Activated CD4-positive, alpha-beta memory T cell treated with anti-CD3 and anti-CD28 coated beads, Interleukin-2, amount 10 ng/mL, durations not matched to agents 7 days and 5 days (primary cell): Measurements from ENCODE around the gene PNRC2. TPM values are rescaled to one million over a fixed set of nuclear protein-coding genes. Genes with fewer than 3 reads are reported as not detected.
"Not testable (repeated sequence)": the region's sequence is repeated elsewhere in the genome, so short reads cannot be mapped to it uniquely, and the experiment has no call there.

ENCODE experiments used
- CTCF ChIA-PET: fragments of 350-600 bp; sonication (Branson Sonifier 250); formaldehyde crosslinking; loops from one replicate; lab custom pipeline; 2021; ENCODE audit warnings: antibody characterized with exemption, inconsistent platforms; lab: Charles Lee
- POLR2A ChIA-PET: fragments of 350-600 bp; sonication (Branson Sonifier 250); formaldehyde crosslinking; loops from one replicate; lab custom pipeline; 2021; ENCODE audit warnings: antibody characterized with exemption; lab: Charles Lee
- DNase-seq: peaks from one replicate; pipeline ENCODE4 v3.0.0-alpha.2; 2020
- H3K27ac Mint-ChIP-seq: one replicate; pipeline ENCODE4 v1.8.0; 2021; ENCODE audit warnings: mild to moderate bottlenecking, mixed read lengths
- H3K27me3 Mint-ChIP-seq: one replicate; pipeline ENCODE4 v1.8.0; 2021; ENCODE audit warnings: mixed read lengths
- H3K36me3 Mint-ChIP-seq: one replicate; pipeline ENCODE4 v1.8.0; 2021; ENCODE audit warnings: low read depth, mixed read lengths
- H3K4me1 Mint-ChIP-seq: one replicate; pipeline ENCODE4 v1.8.0; 2021; ENCODE audit warnings: mixed read lengths
- H3K4me3 Mint-ChIP-seq: one replicate; pipeline ENCODE4 v1.8.0; 2021; ENCODE audit warnings: mild to moderate bottlenecking, mixed read lengths
- H3K9me3 Mint-ChIP-seq: one replicate; pipeline ENCODE4 v1.8.0; 2021; ENCODE audit warnings: mixed read lengths
- total RNA-seq, 2 experiments: library from RNA; stranded (reverse); gene quantifications; one replicate each; pipeline ENCODE4 v1.2.3, GENCODE V29; 2021

The PNRC2 gene
- total RNA-seq, 2 experiments from 2014 or later = 153 to 158 TPM

- Mint-ChIP-seq H3K27ac (peak overlapping the region; percentile 94), H3K4me3 (peak overlapping the region; percentile 91), H3K36me3 (peaks cover 54% of the 10 kb centered on the region), H3K4me1 (peaks cover 47% of the 10 kb centered on the region), H3K9me3 (no peaks in the 10 kb centered on the region), H3K27me3 (no peaks in the 10 kb centered on the region)
- POLR2A ChIA-PET = interaction anchor here (1.0 to 12.0 kb wide), 6 partner anchors 9 to 662 kb away, joined by 3 to 515 read pairs (median 5); partner anchors contain the start of gene PNRC2
- CTCF ChIA-PET = interaction anchor here (0.8 to 1.8 kb wide), 4 partner anchors 20 to 25 kb away, joined by 3 to 5 read pairs (median 3); partner anchors contain the start of gene PNRC2
- no peak for DNase-seq
These were observed 19.8 kb downstream of the PNRC2 start for GRCh38 chr1:23979387-23979880.

- Mint-ChIP-seq H3K4me1 (peaks cover 42% of the 10 kb centered on the region), H3K4me3 (peak within 1 kb of the TSS; percentile 91), H3K9me3 (no peaks in the 10 kb centered on the region), H3K27me3 (no peaks in the 10 kb centered on the region), H3K36me3 (peaks cover 47% of the 10 kb centered on the region), H3K27ac (peak within 1 kb of the TSS; percentile 96)
- peak; percentile 99 for DNase-seq
- CTCF ChIA-PET = interaction anchor here (0.7 to 1.8 kb wide), 5 partner anchors 16 to 30 kb away, joined by 3 to 6 read pairs (median 3); partner anchors contain the start of gene PNRC2
- POLR2A ChIA-PET = interaction anchor here (0.7 to 12.0 kb wide), 21 partner anchors 9 to 985 kb away, joined by 3 to 515 read pairs (median 4); partner anchors contain the start of genes GALE, LYPLA2, PNRC2 and RCAN3
These were observed 20.5 kb downstream of the PNRC2 start, which contains the start of gene SRSF10 for GRCh38 chr1:23979881-23980727. TSS of gene SRSF10 (minus strand) at chr1:23980327. CDS start at chr1:23980255, 72 bp downstream.

GRCh38 chr1:23980728-23981070, 21.1 kb downstream of the PNRC2 start:
- ChIA-PET POLR2A (interaction anchor here (0.7 to 12.0 kb wide), 20 partner anchors 9 to 984 kb away, joined by 3 to 515 read pairs (median 4); partner anchors contain the start of genes GALE, LYPLA2, PNRC2 and RCAN3), CTCF (interaction anchor here (0.6 to 1.8 kb wide), 4 partner anchors 17 to 158 kb away, joined by 3 to 6 read pairs (median 4); partner anchors contain the start of gene PNRC2)
- peak overlapping the region; percentile 91 for H3K4me3 Mint-ChIP-seq
- no peaks in the 10 kb centered on the region for H3K9me3 Mint-ChIP-seq
- peak overlapping the region; percentile 96 for H3K27ac Mint-ChIP-seq
- H3K27me3 Mint-ChIP-seq = no peaks in the 10 kb centered on the region
- DNase-seq = peak; percentile 63
- peaks cover 39% of the 10 kb centered on the region for H3K4me1 Mint-ChIP-seq
- peaks cover 44% of the 10 kb centered on the region for H3K36me3 Mint-ChIP-seq

- Mint-ChIP-seq H3K27me3 (no peaks in the 10 kb centered on the region), H3K9me3 (no peaks in the 10 kb centered on the region), H3K4me1 (peaks cover 20% of the 10 kb centered on the region), H3K27ac (no peak overlapping the region), H3K36me3 (peaks cover 6% of the 10 kb centered on the region), H3K4me3 (no peak overlapping the region)
- CTCF ChIA-PET = no interaction called here
- POLR2A ChIA-PET = interaction anchor here (1.0 kb wide), 1 partner anchor 25 kb away, joined by 3 read pairs; the partner anchor contains the start of gene PNRC2
- DNase-seq = no peak
These were observed 25.0 kb downstream of the PNRC2 start for GRCh38 chr1:23984417-23985186.

- POLR2A ChIA-PET, H3K4me3 Mint-ChIP-seq, H3K36me3 Mint-ChIP-seq, CTCF ChIA-PET, DNase-seq, H3K27me3 Mint-ChIP-seq, H3K9me3 Mint-ChIP-seq, H3K27ac Mint-ChIP-seq: not testable (repeated sequence)
- peaks cover 11% of the 10 kb centered on the region for H3K4me1 Mint-ChIP-seq
These were observed 27.4 kb downstream of the PNRC2 start for GRCh38 chr1:23987038-23987437.

GRCh38 chr1:23989263-23989662, 29.6 kb downstream of the PNRC2 start:
- POLR2A ChIA-PET = interaction anchor here (0.9 to 1.7 kb wide), 3 partner anchors 8 to 33 kb away, joined by 4 to 6 read pairs (median 5); no protein-coding TSS in a partner anchor
- H3K4me1 Mint-ChIP-seq = peaks cover 11% of the 10 kb centered on the region

GRCh38 chr1:23992011-23992410, 32.4 kb downstream of the PNRC2 start:
- CTCF ChIA-PET, POLR2A ChIA-PET, H3K27me3 Mint-ChIP-seq, H3K36me3 Mint-ChIP-seq, H3K4me3 Mint-ChIP-seq, DNase-seq, H3K9me3 Mint-ChIP-seq, H3K27ac Mint-ChIP-seq: not testable (repeated sequence)
- peaks cover 16% of the 10 kb centered on the region for H3K4me1 Mint-ChIP-seq

More at GRCh38 chr1:23989263-23989662, 29.6 kb downstream of the PNRC2 start:
- Mint-ChIP-seq H3K36me3 (no peaks in the 10 kb centered on the region), H3K4me3 (no peak overlapping the region), H3K27me3 (no peaks in the 10 kb centered on the region), H3K9me3 (no peaks in the 10 kb centered on the region), H3K27ac (no peak overlapping the region)
- CTCF ChIA-PET = no interaction called here
- DNase-seq = no peak

GRCh38 chr1:23995431-23995837, 35.8 kb downstream of the PNRC2 start:
- Mint-ChIP-seq H3K27ac (no peak overlapping the region), H3K4me1 (peaks cover 7% of the 10 kb centered on the region), H3K4me3 (no peak overlapping the region), H3K9me3 (no peaks in the 10 kb centered on the region), H3K36me3 (no peaks in the 10 kb centered on the region), H3K27me3 (peaks cover 2% of the 10 kb centered on the region)
- DNase-seq = no peak
- ChIA-PET POLR2A (no interaction called here), CTCF (no interaction called here)

GRCh38 chr1:23996700-23997229, 37.1 kb downstream of the PNRC2 start:
- ChIA-PET CTCF (no interaction called here), POLR2A (no interaction called here)
- Mint-ChIP-seq H3K36me3 (no peaks in the 10 kb centered on the region), H3K9me3 (no peaks in the 10 kb centered on the region), H3K4me1 (peaks cover 7% of the 10 kb centered on the region), H3K4me3 (no peak overlapping the region), H3K27me3 (peaks cover 2% of the 10 kb centered on the region), H3K27ac (no peak overlapping the region)
- DNase-seq = no peak

GRCh38 chr1:23997812-23998211, 38.2 kb downstream of the PNRC2 start:
- Mint-ChIP-seq H3K27me3 (peaks cover 2% of the 10 kb centered on the region), H3K4me3 (no peak overlapping the region), H3K9me3 (no peaks in the 10 kb centered on the region), H3K4me1 (peaks cover 7% of the 10 kb centered on the region), H3K36me3 (no peaks in the 10 kb centered on the region), H3K27ac (no peak overlapping the region)
- ChIA-PET CTCF (no interaction called here), POLR2A (interaction anchor here (1.1 kb wide), 1 partner anchor 17 kb away, joined by 3 read pairs; no protein-coding TSS in a partner anchor)
- no peak for DNase-seq

- Mint-ChIP-seq H3K27me3 (peaks cover 11% of the 10 kb centered on the region), H3K27ac (no peak overlapping the region), H3K36me3 (no peaks in the 10 kb centered on the region), H3K4me1 (peaks cover 7% of the 10 kb centered on the region), H3K9me3 (no peaks in the 10 kb centered on the region), H3K4me3 (no peak overlapping the region)
- no peak for DNase-seq
- POLR2A ChIA-PET = no interaction called here
- CTCF ChIA-PET = no interaction called here
These were observed 39.6 kb downstream of the PNRC2 start for GRCh38 chr1:23999156-23999671.

GRCh38 chr1:24002695-24003094, 43.1 kb downstream of the PNRC2 start:
- no peak overlapping the region for H3K4me3 Mint-ChIP-seq
- ChIA-PET POLR2A (no interaction called here), CTCF (no interaction called here)
- no peak overlapping the region for H3K27ac Mint-ChIP-seq
- peaks cover 26% of the 10 kb centered on the region for H3K27me3 Mint-ChIP-seq
- H3K9me3 Mint-ChIP-seq = no peaks in the 10 kb centered on the region
- no peaks in the 10 kb centered on the region for H3K36me3 Mint-ChIP-seq
- DNase-seq = no peak
- H3K4me1 Mint-ChIP-seq = peaks cover 3% of the 10 kb centered on the region
